ENCODE data around the gene HARS1.

GRCh38 chr5:140696891-140697492, 5.8 kb upstream of the HARS1 start:
- TF ChIP-seq, protein P1, sequence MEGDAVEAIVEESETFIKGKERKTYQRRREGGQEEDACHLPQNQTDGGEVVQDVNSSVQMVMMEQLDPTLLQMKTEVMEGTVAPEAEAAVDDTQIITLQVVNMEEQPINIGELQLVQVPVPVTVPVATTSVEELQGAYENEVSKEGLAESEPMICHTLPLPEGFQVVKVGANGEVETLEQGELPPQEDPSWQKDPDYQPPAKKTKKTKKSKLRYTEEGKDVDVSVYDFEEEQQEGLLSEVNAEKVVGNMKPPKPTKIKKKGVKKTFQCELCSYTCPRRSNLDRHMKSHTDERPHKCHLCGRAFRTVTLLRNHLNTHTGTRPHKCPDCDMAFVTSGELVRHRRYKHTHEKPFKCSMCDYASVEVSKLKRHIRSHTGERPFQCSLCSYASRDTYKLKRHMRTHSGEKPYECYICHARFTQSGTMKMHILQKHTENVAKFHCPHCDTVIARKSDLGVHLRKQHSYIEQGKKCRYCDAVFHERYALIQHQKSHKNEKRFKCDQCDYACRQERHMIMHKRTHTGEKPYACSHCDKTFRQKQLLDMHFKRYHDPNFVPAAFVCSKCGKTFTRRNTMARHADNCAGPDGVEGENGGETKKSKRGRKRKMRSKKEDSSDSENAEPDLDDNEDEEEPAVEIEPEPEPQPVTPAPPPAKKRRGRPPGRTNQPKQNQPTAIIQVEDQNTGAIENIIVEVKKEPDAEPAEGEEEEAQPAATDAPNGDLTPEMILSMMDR (IDR thresholded peaks at IDR 0.05) = no peak
- no peak for TF ChIP-seq POLR2A (IDR thresholded peaks at IDR 0.05)
- TF ChIP-seq EP300 (IDR thresholded peaks at IDR 0.05) = no peak

Measured in ovary (tissue), 3 donors.